ENCODE data around the gene JSRP1. TPM values are rescaled to one million over a fixed set of nuclear protein-coding genes. Genes with fewer than 3 reads are reported as not detected.

Gene JSRP1, protein sequence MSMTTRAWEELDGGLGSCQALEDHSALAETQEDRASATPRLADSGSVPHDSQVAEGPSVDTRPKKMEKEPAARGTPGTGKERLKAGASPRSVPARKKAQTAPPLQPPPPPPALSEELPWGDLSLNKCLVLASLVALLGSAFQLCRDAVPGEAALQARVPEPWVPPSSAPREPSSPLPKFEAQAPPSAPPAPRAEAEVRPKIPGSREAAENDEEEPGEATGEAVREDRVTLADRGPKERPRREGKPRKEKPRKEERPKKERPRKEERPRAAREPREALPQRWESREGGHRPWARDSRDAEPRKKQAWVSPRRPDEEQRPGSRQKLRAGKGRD
- total RNA-seq (2014; rRNA removed; shearing (Covaris generic)): 0.44 and 1.5 TPM in 2 replicates
- 13.8 and 15.9 TPM in 2 replicates for total RNA-seq (2022)
- percentile 38 among the genes with signal in this experiment for Bru-seq, nascent RNA
- percentile 36 among the genes with signal in this experiment for BruChase-seq, experiment 1, labeled RNA remaining after a 6-hour chase
- BruChase-seq, experiment 2, labeled RNA remaining after a 2-hour chase: percentile 37 among the genes with signal in this experiment
- long read RNA-seq, transcript JSRP1-201 (7 exons, 1,138 nt): major isoform, 12 of 23 reads
- long read RNA-seq, partial matches to known transcripts: 2 of 23 reads
- long read RNA-seq, other reads (novel, unspliced or antisense): 9 of 23 reads

DNA sequence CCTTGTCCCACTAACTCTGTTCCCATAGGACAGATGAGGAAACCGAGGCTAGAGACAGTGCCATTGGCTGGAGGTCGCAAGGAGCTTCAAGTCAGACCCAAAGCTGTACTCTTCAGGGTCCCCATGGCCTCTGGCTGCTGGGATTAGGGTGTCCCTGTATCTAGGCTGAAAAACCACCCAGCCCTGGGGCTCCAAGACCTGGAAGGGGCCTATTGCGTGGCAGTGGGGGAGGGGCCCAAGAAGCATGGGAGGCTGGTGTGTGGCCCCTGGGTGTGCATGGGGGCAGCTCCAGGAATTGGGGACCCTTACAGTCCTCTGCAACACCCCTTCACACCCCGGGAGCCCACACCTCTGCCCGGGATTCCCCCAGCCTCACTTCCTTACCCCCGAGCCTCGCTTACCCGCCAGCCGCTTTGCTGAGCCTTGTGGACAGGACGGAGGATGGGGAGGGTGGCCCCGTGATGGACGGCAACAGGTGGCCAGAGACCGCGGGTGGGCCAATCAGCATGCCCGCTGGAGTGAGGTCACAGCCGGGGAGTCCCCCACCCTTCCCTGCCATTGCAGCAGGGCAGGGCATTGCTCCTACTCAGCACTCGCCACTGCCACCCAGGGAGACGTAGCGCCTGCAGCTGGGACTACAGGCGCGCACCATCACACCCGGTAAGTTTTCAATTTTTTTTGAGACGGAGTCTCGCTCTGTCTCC is at the start of gene JSRP1:
TSS of gene JSRP1 (minus strand) at position 436 of the 704 bp plus-strand sequence. CDS start 1,103 bp downstream, outside the sequence.
- Histone ChIP-seq H3K4me3 (ENCODE audit: low read depth, low read length, poor library complexity, severe bottlenecking) (no peak within 1 kb of the TSS), H3K9me3 (ENCODE audit: low read length) (0 out of 2 replicates have a peak, but pooled peaks cover 1% of the 10 kb centered on the region), H3K27ac (ENCODE audit: low read depth, low read length, poor library complexity, severe bottlenecking) (peak within 1 kb of the TSS; percentile 87), H3K79me2 (ENCODE audit: insufficient read depth, low read depth, low read length) (no peaks in the 10 kb centered on the region), H2AFZ (ENCODE audit: low read length) (peak within 1 kb of the TSS; percentile 18; the same call in 1 of the 2 replicates), H3K9me2 (ENCODE audit: insufficient read depth, low read length) (no peaks in the 10 kb centered on the region), H4K20me1 (ENCODE audit: insufficient read depth, low read length) (no peaks in the 10 kb centered on the region), H3K4me1 (ENCODE audit: insufficient read depth, low read length, poor library complexity, severe bottlenecking) (peaks cover 64% of the 10 kb centered on the region), H3K4me2 (ENCODE audit: low read length) (peak within 1 kb of the TSS; percentile 35; the same call in 1 of the 2 replicates), H3K36me3 (ENCODE audit: insufficient read depth, low read length) (peaks cover 5% of the 10 kb centered on the region; the same call in 1 of the 2 replicates)
- CTCF ChIA-PET (ENCODE audit: unreplicated experiment): interaction anchor here (0.6 kb wide), 1 partner anchor 401 kb away, joined by 6 read pairs; no protein-coding TSS in a partner anchor
- peak; percentile 49 for DNase-seq (ENCODE audit: low spot score)
- POLR2A ChIA-PET: interaction anchor here (1.6 kb wide), 1 partner anchor 16 kb away, joined by 4 read pairs; no protein-coding TSS in a partner anchor
- TF ChIP-seq, protein P1, sequence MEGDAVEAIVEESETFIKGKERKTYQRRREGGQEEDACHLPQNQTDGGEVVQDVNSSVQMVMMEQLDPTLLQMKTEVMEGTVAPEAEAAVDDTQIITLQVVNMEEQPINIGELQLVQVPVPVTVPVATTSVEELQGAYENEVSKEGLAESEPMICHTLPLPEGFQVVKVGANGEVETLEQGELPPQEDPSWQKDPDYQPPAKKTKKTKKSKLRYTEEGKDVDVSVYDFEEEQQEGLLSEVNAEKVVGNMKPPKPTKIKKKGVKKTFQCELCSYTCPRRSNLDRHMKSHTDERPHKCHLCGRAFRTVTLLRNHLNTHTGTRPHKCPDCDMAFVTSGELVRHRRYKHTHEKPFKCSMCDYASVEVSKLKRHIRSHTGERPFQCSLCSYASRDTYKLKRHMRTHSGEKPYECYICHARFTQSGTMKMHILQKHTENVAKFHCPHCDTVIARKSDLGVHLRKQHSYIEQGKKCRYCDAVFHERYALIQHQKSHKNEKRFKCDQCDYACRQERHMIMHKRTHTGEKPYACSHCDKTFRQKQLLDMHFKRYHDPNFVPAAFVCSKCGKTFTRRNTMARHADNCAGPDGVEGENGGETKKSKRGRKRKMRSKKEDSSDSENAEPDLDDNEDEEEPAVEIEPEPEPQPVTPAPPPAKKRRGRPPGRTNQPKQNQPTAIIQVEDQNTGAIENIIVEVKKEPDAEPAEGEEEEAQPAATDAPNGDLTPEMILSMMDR (conservative IDR thresholded peaks at IDR 0.05; ENCODE audit: low read length): no peak
- no peak for TF ChIP-seq EZH2phosphoT487 (IDR thresholded peaks at IDR 0.05; ENCODE audit: borderline replicate concordance, low read depth, low read length)
- BruUV-seq (replicated peaks): no TSS peak
- intact Hi-C loops (cut with micrococcal nuclease; ENCODE audit: unreplicated experiment): no loop called here

DNA sequence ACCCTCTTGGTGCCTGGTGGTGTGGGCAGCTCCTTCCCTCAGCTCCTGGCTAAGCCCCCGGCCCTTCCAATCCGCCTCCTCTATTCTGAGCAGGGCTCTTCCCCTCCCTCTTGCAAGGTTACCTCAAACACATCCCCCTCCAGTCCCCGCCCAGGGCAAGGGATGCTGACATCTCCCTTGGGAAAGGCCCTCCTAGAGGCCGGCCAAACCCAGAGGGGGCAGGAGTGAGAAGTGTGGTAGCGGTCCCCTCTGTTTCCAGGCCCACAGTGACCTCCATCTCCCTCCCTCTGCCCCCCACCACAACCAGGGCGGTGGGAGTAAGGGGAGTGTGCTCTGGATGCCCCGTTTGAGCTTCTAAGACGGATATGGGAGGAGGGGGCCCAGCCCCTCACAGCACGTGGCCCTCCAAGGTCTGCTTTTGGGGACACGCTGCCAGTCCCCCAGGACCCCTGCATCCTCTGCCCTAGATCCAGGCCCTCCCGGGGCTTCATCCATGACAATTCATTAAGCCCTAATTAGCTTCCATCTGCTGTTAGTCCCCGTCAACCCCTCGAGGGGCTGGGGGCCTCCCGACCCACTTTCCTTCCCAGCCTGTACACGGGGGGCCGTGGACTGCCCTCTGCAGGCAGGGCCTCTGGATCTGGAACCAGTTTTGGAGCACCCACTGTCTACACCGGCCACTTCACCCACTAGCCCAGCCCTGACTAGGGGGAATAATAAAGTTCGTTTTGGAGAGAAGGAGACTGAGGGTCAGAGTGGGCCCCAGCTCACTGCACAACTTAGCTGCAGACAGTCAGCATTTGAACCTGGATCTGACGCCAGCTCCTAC is 49.4 kb upstream of the JSRP1 start:
- H3K9me3 ChIP-seq (ENCODE audit: low read length): no peaks in the 10 kb centered on the region
- no peak overlapping the region for H3K27ac ChIP-seq (ENCODE audit: low read depth, low read length, poor library complexity, severe bottlenecking)
- DNase-seq (ENCODE audit: low spot score): no peak
- no peaks in the 10 kb centered on the region for H3K9me2 ChIP-seq (ENCODE audit: insufficient read depth, low read length)
- H2AFZ ChIP-seq (ENCODE audit: low read length): no peak overlapping the region
- H3K4me3 ChIP-seq (ENCODE audit: low read depth, low read length, poor library complexity, severe bottlenecking): no peak overlapping the region
- H3K4me1 ChIP-seq (ENCODE audit: insufficient read depth, low read length, poor library complexity, severe bottlenecking): peaks cover 18% of the 10 kb centered on the region
- POLR2A ChIA-PET: no interaction called here
- H3K4me2 ChIP-seq (ENCODE audit: low read length): no peak overlapping the region
- H3K79me2 ChIP-seq (ENCODE audit: insufficient read depth, low read depth, low read length): no peaks in the 10 kb centered on the region
- intact Hi-C loops (cut with micrococcal nuclease; ENCODE audit: unreplicated experiment): no loop called here
- H4K20me1 ChIP-seq (ENCODE audit: insufficient read depth, low read length): no peaks in the 10 kb centered on the region
- TF ChIP-seq, protein P1 (conservative IDR thresholded peaks at IDR 0.05; ENCODE audit: low read length): no peak
- no peak for TF ChIP-seq EZH2phosphoT487 (IDR thresholded peaks at IDR 0.05; ENCODE audit: borderline replicate concordance, low read depth, low read length)
- no TSS peak for BruUV-seq (replicated peaks)
- CTCF ChIA-PET (ENCODE audit: unreplicated experiment): no interaction called here
- no peaks in the 10 kb centered on the region for H3K36me3 ChIP-seq (ENCODE audit: insufficient read depth, low read length)
